DLD1 (cell line): ENCODE data around the gene FFAR4.

Experiments used
- in situ Hi-C: cut with HindIII; loops from 2 replicates; pipeline ENCODE4 v1.10.0; 2017; ENCODE audit warnings: low sequenced_read_pairs

The FFAR4 gene

GRCh38 chr10:93570383-93570782 is 3.9 kb downstream of the FFAR4 start:
- in situ Hi-C loops = loop anchor here (5.0 kb wide), 1 partner anchor 62 kb away; no protein-coding TSS in a partner anchor

DNA sequence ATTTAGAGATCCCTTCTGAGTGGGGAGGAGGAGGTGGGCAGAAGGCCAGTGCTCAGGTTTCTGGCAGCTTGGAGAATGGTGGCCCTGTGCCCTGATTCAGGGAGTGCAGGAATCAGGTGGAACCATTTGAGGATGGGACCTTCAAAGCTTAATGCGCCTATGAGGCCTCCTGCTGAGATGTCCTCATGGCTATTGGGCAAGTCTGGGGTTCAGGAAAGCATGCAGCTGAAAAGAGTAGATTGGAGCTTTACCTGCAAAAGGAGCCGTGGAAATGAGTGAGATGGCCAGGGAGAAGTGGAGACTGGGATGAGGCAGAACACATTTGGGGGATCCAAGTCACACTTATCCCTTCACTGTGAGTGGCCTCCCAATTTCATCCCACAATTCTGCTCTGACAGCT is 6.1 kb downstream of the FFAR4 start:
- in situ Hi-C loops = loop anchor here (5.0 kb wide), 1 partner anchor 60 kb away; no protein-coding TSS in a partner anchor

DNA sequence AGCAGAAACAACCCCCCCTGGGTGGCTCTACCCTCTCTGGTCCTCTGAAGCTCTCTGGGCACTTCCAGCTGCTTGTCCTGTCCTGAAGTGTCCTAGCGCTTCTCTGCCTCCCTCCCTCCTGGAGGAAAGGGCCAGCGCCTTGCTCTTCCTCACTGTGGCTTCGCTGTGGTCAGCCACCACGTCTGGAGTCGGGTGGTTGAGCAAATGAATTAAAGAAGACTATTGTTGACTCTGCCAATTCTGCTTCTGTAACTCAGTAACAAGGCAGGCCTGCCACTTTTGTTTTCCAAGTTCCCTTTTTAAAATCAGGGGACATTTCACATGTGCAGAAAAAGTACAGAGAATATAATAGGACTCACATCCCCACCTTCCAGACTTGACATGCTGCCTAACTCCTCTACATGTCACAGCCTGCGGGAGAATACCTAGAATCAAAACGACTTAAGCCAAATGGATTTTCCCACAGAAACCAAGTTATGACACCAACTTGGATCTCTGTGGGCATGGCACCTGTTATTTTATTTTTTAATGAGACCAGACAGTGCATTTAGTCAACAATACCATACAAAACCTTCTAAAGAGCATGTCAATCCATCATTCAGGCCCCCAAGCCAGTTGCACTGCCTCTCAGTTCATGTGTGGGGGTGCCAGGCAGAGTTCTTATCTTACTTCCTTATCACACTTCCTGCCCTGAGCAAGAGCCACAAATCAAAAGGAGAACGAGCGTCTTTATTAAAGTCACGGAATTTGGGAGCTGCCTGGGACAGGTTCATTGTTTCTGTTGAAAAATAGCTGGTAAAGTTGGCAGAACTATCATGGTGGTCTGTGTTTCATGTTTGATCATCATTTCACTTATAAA is 6.8 kb downstream of the FFAR4 start:
- in situ Hi-C loops = loop anchor here (5.0 kb wide), 1 partner anchor 59 kb away; no protein-coding TSS in a partner anchor

GRCh38 chr10:93573924-93574323 is 7.5 kb downstream of the FFAR4 start:
- in situ Hi-C loops = loop anchor here (5.0 kb wide), 1 partner anchor 58 kb away; no protein-coding TSS in a partner anchor

DNA sequence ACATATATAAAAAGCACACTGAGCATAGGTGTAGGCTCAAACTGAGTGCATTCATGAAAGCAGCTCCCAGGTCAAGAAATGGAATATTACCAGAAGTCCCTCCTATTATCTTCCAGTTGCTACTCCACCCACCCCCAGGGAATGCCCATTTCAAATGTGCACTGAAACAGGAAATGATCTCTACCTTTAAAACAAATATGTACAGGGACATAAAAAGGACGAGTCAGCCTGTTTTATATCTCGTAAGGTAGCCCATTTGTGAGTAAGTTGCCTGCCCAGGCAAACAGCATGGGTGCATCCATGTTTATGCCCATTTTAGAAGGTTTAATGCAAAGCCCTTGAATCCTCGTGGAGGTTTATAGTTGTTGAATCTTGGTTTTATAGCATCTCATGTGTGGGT is 10.4 kb downstream of the FFAR4 start:
- in situ Hi-C loops = no loop called here

DNA sequence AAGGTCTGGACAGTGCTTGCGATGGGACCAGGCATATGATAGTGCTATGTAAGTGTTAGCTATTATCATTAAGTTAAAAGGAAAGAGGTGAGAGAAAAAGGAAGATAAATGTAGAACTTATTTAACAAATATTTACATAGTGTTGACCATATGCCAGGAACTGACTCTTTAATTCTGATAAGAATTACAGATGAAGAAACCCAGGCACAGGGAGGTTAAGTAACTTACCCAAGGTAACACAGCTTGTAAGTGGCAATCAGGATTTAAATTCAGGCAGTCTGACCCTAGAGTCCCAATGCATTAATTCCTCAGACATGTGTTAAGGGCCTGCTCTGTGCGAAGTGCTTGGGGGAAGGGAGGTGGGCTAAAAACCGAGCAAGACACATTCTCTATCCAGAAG is 11.1 kb downstream of the FFAR4 start:
- in situ Hi-C loops = no loop called here

- in situ Hi-C loops = no loop called here
These were observed 12.6 kb downstream of the FFAR4 start for GRCh38 chr10:93579089-93579488.

- in situ Hi-C loops = no loop called here
These were observed 13.7 kb downstream of the FFAR4 start for GRCh38 chr10:93579985-93580711.

GRCh38 chr10:93580828-93581227 is 14.4 kb downstream of the FFAR4 start:
- in situ Hi-C loops = no loop called here

DNA sequence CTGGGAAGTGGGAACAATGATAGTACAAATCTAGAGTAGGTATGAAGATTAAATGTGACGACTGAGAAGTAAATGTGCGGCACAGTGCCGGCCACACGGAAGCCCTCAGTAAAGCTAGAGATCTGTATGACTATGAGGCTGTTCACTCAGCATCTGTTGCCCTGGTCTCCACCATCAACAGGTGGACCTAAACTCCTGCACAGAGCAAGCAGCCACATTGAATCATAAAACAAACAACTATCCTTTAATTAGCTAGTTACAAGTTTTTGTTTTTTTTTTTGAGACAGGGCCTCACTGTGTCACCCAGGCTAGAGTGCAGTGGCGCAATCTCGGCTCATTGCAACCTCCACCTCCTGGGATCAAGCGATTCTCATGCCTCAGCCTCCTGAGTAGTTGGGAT is 18.0 kb downstream of the FFAR4 start:
- in situ Hi-C loops = no loop called here

DNA sequence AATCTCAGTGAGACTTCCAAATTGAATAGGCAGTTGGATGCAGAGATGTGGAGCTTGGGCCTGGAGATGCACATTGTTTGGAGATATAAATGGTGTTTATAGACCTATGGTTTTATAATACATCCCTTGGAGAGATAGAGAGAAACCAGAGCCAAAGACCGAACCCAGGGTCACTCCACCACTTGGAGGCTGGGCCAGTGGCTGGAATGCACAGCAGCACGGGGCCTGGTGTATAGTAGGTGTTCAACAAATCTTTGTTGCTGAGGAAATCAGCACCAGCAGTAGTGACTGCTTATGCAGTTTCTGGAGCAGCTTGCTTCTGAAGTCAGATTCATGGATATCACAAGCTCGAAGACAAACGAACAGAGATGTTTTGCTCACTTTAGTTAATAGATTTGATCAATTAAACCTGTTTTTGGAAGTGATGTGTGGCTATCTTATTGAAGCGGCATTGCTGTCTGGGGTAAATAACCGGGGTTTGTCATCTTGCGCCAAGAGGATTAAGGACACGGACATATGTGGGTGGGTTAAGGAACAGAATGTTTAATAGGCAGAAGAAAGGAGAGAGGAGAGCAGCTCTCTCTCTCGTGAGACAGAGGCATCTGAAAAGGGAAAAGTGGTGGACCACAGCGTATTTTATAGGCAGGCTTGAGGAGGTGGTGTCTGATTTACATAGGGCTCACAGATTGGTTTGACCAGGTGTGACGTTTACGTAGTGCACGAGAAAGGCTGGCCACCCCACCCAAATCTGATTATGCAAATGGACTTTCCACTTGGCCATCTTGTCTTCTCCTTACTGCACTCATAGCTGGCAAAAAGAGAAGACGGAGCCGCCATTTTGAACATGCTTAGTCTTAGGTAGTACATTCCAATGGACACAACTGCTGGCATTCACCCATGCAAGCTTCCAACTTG is 23.4 kb downstream of the FFAR4 start:
- in situ Hi-C loops = no loop called here

GRCh38 chr10:93590638-93591037 is 24.2 kb downstream of the FFAR4 start:
- in situ Hi-C loops = no loop called here

DNA sequence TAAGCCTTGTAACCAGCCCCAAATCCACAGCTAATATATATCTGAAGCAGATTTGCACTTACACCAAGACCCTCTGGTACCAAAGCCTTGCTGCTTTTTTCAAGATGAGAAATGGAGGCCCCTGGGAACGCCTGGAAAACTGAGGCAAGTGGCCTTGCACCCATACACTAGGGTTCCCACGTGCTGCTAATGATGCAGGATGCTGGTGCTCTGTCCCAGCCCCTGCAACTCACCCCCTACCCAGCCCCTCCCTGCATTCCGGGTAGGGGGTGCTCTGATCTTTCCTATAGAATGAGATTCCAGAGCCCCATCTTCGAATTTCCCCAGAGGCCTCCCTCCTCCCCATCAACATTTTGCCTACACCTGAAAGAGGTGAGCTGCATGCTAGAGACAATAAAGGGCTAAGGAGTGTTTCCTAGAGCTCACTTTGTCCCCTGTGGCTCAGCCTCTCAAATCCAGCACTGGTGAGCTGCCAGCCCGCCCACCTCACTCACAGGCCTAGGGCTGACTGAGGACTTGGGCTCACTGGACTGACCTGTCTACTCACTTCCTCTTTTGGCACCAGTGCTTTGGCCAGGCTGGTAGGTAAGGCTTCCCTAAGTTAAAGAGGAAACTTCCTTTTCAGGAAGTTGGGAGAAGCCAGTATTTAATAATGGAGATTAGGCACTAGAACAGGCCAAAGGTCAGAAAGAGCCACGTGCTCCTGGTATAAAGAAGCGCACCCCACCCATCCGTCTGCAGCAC is 24.8 kb downstream of the FFAR4 start:
- in situ Hi-C loops = no loop called here

DNA sequence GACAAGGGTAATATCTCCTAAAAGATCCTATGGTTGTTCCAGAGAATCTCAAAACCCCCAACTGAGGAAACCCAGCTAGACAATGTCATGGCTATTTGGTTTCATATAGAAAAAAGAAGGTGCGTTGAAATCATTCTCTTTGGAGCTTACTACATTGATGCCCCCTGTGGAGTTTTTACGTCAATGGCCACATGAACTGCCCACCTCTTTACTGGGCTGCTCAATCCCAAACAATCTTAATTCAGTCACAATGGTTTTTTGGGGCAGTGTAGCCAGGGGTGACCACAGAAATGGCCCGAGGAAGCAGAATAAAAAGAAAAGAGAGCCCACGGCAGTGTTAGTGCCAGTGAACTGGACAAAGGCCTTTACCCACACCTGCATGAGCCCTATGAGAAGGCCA is 26.8 kb downstream of the FFAR4 start:
- in situ Hi-C loops = no loop called here

DNA sequence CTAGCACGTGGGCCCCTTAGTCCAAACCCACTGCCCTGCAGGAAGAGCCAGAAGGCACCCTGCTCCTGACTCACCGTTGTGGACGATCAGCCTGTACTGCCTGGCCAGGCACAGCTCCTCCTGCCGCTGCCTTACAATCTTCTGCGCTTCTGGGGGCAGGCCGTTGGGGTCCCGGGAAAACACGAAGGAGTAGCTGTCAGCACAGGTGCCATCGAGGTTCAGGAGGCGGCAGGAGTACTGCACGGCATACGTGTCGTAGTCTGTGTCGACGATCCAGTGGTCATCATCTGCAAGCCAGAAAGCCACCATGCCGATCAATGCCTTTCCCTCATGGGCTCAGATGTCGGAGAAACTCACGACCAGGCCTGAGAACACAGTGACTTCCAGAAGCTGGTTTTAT is 27.3 kb downstream of the FFAR4 start:
- in situ Hi-C loops = no loop called here

- in situ Hi-C loops = no loop called here
These were observed 28.1 kb downstream of the FFAR4 start for GRCh38 chr10:93594518-93594917.

DNA sequence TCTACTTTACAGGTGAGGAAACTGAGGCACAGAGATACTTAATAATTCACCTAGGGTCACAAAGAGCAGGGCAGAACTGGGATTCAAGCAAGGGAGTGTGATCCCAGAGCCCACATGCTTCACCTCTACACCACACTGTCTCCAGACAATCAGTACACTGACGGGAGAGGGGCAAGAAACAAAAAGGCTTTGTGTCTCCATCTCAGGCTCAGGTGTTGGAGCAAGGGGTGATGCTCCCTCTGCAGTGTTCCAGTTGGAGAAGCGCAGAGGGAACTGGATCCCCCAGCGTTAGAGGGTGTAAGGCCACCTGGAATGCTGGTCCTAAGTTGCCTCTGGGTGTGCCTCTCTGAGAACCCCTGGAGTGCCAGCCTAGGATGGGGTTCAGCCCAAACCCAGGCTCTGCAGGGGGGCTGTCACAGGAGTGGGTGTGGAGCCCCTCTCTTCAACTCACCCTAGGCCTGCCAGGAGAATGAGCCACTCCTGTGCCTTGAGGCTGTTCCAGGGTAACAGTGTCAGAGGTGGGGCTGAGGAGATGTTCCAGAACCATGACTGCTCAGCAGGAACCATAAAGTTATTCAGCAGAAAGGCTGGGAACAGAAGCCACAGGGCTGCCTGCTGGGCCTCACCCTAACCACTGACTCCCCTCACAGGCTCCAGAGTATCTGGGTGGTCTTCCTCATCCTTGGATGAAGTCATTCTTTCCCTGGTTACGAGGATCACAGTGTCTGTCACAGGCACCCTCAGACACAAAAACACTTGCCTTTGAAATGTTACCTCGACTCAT is 29.1 kb downstream of the FFAR4 start:
- in situ Hi-C loops = no loop called here

DNA sequence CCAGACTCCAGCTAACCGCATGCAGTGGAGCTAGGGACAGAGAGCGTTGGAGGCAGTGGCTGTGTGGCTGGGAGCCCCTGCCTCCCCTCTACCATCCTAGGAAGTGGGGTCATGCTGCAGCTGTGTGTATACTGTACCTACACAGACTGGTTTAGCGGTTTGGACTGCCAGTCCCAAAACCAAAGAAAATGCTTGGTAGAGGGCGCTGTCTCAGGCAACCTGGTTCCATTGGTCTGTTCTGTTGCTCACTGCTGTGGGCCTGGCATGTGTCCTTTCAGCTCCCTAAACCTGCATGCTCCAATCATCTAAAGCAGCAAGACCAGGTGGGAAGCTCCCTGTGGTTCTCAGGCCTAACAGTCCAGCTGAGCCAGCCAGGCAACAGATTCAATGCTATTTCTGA is 30.1 kb downstream of the FFAR4 start:
- in situ Hi-C loops = no loop called here

GRCh38 chr10:93597075-93597599 is 30.7 kb downstream of the FFAR4 start:
- in situ Hi-C loops = no loop called here
